Measurements from ENCODE around the gene BAIAP2. TPM values are rescaled to one million over a fixed set of nuclear protein-coding genes. Genes with fewer than 3 reads are reported as not detected.

Gene BAIAP2
- total RNA-seq = 28.5 and 48.5 TPM in 2 replicates

GRCh38 chr17:81034779-81035520, at the start of gene BAIAP2:
Gene BAIAP2 (plus strand): TSS chr17:81035151. CDS start chr17:81035255, 104 bp downstream.

GRCh38 chr17:80991645-80992076, 43.3 kb upstream of the BAIAP2 start, which contains the start of gene CHMP6:
Gene CHMP6 (plus strand): TSS chr17:80991841. CDS start chr17:80991919, 78 bp downstream.

GRCh38 chr17:81165246-81166032, 130.5 kb downstream of the BAIAP2 start, which contains the start of gene PVALEF:
Gene PVALEF (plus strand): TSS chr17:81165507. CDS start chr17:81181227, 15,720 bp downstream.

GRCh38 chr17:81166033-81166492, 131.1 kb downstream of the BAIAP2 start, which contains the start of gene AATK:
Gene AATK (minus strand): TSS chr17:81166221. CDS start chr17:81165992, 229 bp downstream.

Other genes starting within 250 kb of the BAIAP2 start
- 16.0 and 17.7 TPM in 2 replicates for gene CHMP6, start 43.3 kb upstream of the BAIAP2 start, total RNA-seq
- gene PVALEF, start 130.4 kb downstream of the BAIAP2 start, total RNA-seq = not detected in 2 replicates
- 0.15 and 0.66 TPM in 2 replicates for gene AATK, start 131.1 kb downstream of the BAIAP2 start, total RNA-seq
- gene CEP131, start 187.8 kb downstream of the BAIAP2 start, total RNA-seq = 9.9 and 10.8 TPM in 2 replicates
- gene TEPSIN, start 203.9 kb downstream of the BAIAP2 start, total RNA-seq = 20.8 and 27.6 TPM in 2 replicates
- gene NDUFAF8, start 204.2 kb downstream of the BAIAP2 start, total RNA-seq = 27.9 and 52.4 TPM in 2 replicates

All from smooth muscle cell of trachea (primary cell).